Endothelial cell of umbilical vein (primary cell): ENCODE measurements around the gene SEL1L2. TPM values are rescaled to one million over a fixed set of nuclear protein-coding genes. Genes with fewer than 3 reads are reported as not detected.

Source experiments
- BruUV-seq: library from RNA; stranded (reverse); fragments of 400-500 nt; replicated peaks from 2 replicates; lab custom pipeline; 2021; lab: Mats Ljungman, UMichigan
- CTCF ChIA-PET: fragments of 300-600, 350-600 bp; sonication (Branson Sonifier 250); formaldehyde crosslinking; loops from one replicate; lab custom pipeline; 2021; ENCODE audit warnings: antibody characterized with exemption, inconsistent platforms; lab: Charles Lee
- POLR2A ChIA-PET: fragments of 300-600, 350-600 bp; sonication (Branson Sonifier 250); formaldehyde crosslinking; loops from one replicate; lab custom pipeline; 2021; ENCODE audit warnings: antibody characterized with exemption, inconsistent platforms; lab: Charles Lee
- DNase-seq: peaks from one replicate; pipeline ENCODE4 v3.0.0-alpha.2; 2011; ENCODE audit warnings: low read depth, low spot score
- FAIRE-seq: peaks from 2 replicates; lab custom pipeline; 2011; peaks lifted over from hg19 to GRCh38; lab: Jason Lieb, UNC
- H2AFZ ChIP-seq: 2 replicates; pipeline ENCODE4 v1.6.0; 2012; ENCODE audit warnings: low read depth, low read length, control low read depth, inconsistent platforms
- H3K27ac ChIP-seq: 2 replicates; pipeline ENCODE4 v1.5.1; 2011; ENCODE audit warnings: low read depth, mild to moderate bottlenecking, control low read depth, low read length, moderate library complexity; ENCODE audit not compliant: insufficient read depth
- H3K27me3 ChIP-seq, 2 experiments: 2 replicates each; pipeline versions ENCODE4 v1.6.0 to v1.6.1; 2011; ENCODE audit warnings: low read length in 2 of 2, mixed read lengths in 1 of 2; ENCODE audit not compliant: control insufficient read depth in 2 of 2, insufficient read depth in 2 of 2
- H3K36me3 ChIP-seq, 2 experiments: 2 replicates in 1 of 2; 3 replicates in 1 of 2; pipeline ENCODE4 v1.5.1; 2011; ENCODE audit warnings: low read length in 2 of 2, mild to moderate bottlenecking in 1 of 2, moderate library complexity in 1 of 2; ENCODE audit not compliant: control insufficient read depth in 2 of 2, insufficient read depth in 2 of 2; ENCODE audit errors: extremely low read depth in 1 of 2
- H3K4me1 ChIP-seq: 3 replicates; pipeline ENCODE4 v1.5.1; 2011; ENCODE audit warnings: mild to moderate bottlenecking, low read length; ENCODE audit not compliant: control insufficient read depth, insufficient read depth; ENCODE audit errors: extremely low read depth
- H3K4me2 ChIP-seq: 2 replicates; pipeline ENCODE4 v1.6.1; 2011; ENCODE audit warnings: low read length, control low read depth, mixed read lengths; ENCODE audit not compliant: insufficient read depth
- H3K4me3 ChIP-seq, 3 experiments: fragments of 200-600 bp in 1 of 3; sonication (generic), shearing (Covaris generic) in 1 of 3; replicated peaks in 1 of 3; 2 replicates each; pipeline ENCODE4 v1.5.1; 2011 to 2016; ENCODE audit warnings: control low read depth in 3 of 3, low read length in 3 of 3, mild to moderate bottlenecking in 2 of 3, inconsistent platforms in 1 of 3, low read depth in 1 of 3, moderate library complexity in 1 of 3; ENCODE audit not compliant: insufficient read depth in 1 of 3
- H3K79me2 ChIP-seq: 2 replicates; pipeline ENCODE4 v1.6.0; 2012; ENCODE audit warnings: low read length, inconsistent platforms; ENCODE audit not compliant: control insufficient read depth, insufficient read depth
- H3K9ac ChIP-seq: replicated peaks from 2 replicates; pipeline ENCODE3; 2011; ENCODE audit warnings: low read length, control low read depth; ENCODE audit not compliant: insufficient read depth; ENCODE audit errors: extremely low read depth
- H3K9me1 ChIP-seq: replicated peaks from 3 replicates; pipeline ENCODE4 v1.6.0; 2011; ENCODE audit warnings: mild to moderate bottlenecking, low read length; ENCODE audit not compliant: control insufficient read depth, insufficient read depth; ENCODE audit errors: extremely low read depth
- H3K9me3 ChIP-seq: replicated peaks from 2 replicates; pipeline ENCODE4 v1.5.1; 2012; ENCODE audit warnings: low read length, inconsistent platforms; ENCODE audit not compliant: control insufficient read depth, insufficient read depth
- H4K20me1 ChIP-seq: replicated peaks from 2 replicates; pipeline ENCODE3; 2011; ENCODE audit warnings: mild to moderate bottlenecking, low read length; ENCODE audit not compliant: control insufficient read depth, insufficient read depth; ENCODE audit errors: extremely low read depth
- EZH2 ChIP-seq: IDR thresholded peaks from 2 replicates; pipeline ENCODE4 v1.6.1; 2012; ENCODE audit warnings: borderline replicate concordance, low read depth, mild to moderate bottlenecking, moderate library complexity, low read length, inconsistent platforms; ENCODE audit not compliant: severe bottlenecking
- FOS ChIP-seq: IDR thresholded peaks from 2 replicates; pipeline ENCODE4 v1.6.1; 2011; ENCODE audit warnings: mild to moderate bottlenecking, low read length, moderate library complexity, borderline replicate concordance; ENCODE audit not compliant: insufficient read depth
- GATA2 ChIP-seq: IDR thresholded peaks from 2 replicates; pipeline ENCODE4 v1.7.0; 2011; ENCODE audit warnings: low read depth, mild to moderate bottlenecking, moderate library complexity, mixed read lengths, low read length; ENCODE audit not compliant: insufficient read length, insufficient read depth
- JUN ChIP-seq: IDR thresholded peaks from 2 replicates; pipeline ENCODE4 v1.6.1; 2011; ENCODE audit warnings: borderline replicate concordance, low read depth; ENCODE audit not compliant: insufficient read length, insufficient read depth
- MYC ChIP-seq: IDR thresholded peaks from one replicate; pipeline ENCODE4 v1.6.1; 2011; ENCODE audit warnings: mild to moderate bottlenecking, low read depth, low read length
- POLR2A ChIP-seq: IDR thresholded peaks from 2 replicates; pipeline ENCODE4 v1.6.1; 2012; ENCODE audit warnings: low read depth, mild to moderate bottlenecking, control low read depth, low read length
- POLR2AphosphoS5 ChIP-seq: IDR thresholded peaks from 2 replicates; pipeline ENCODE4 v1.6.1; 2012; ENCODE audit warnings: low read depth, mild to moderate bottlenecking, control low read depth, low read length, moderate library complexity; ENCODE audit not compliant: insufficient read depth
- dilution Hi-C: fragments of 300-500 bp; cut with MboI; formaldehyde crosslinking; loops from one replicate; pipeline ENCODE4 v1.15.0; 2019; ENCODE audit warnings: low sequenced_read_pairs; ENCODE audit not compliant: extremely low pct_ligation_motif_present
- intact Hi-C: fragments of 100-400 bp; cut with micrococcal nuclease; formaldehyde crosslinking; loops from one replicate; pipeline ENCODE4 v1.10.0; 2022
- polyA plus RNA-seq, 4 experiments: library from polyadenylated mRNA; depleted of rRNA in 3 of 4; stranded (reverse) in 3 of 4; unstranded in 1 of 4; fragments of >200 nt; gene quantifications; 2 replicates each; pipeline versions ENCODE4 v1.2.1 to v1.2.3, GENCODE V29; 2011 to 2012; ENCODE audit warnings: missing spikeins in 1 of 4
- total RNA-seq: library from RNA; stranded (reverse); gene quantifications from 2 replicates; pipeline ENCODE4 v1.2.3, GENCODE V29; 2021
- TF ChIP-seq, protein P1 (sequence below): IDR thresholded peaks from 2 replicates; pipeline ENCODE4 v1.6.1; 2011; ENCODE audit not compliant: insufficient read depth, insufficient read length
- TF ChIP-seq, protein P2 (sequence below), 2 donors: IDR thresholded peaks; 1 replicate in 1 of 2; 2 replicates in 1 of 2; pipeline ENCODE4 v1.5.1; 2011; ENCODE audit warnings: low read length in 2 of 2, mild to moderate bottlenecking in 2 of 2, moderate library complexity in 2 of 2, control low read depth in 1 of 2, inconsistent platforms in 1 of 2, low read depth in 1 of 2; ENCODE audit not compliant: insufficient read depth in 1 of 2; ENCODE audit errors: extremely low read depth in 1 of 2

SEL1L2 gene
- total and polyA plus RNA-seq, 2 donors (not counting 3 experiments of a cell fraction or from before 2014, with no cell fraction given): not detected

DNA sequence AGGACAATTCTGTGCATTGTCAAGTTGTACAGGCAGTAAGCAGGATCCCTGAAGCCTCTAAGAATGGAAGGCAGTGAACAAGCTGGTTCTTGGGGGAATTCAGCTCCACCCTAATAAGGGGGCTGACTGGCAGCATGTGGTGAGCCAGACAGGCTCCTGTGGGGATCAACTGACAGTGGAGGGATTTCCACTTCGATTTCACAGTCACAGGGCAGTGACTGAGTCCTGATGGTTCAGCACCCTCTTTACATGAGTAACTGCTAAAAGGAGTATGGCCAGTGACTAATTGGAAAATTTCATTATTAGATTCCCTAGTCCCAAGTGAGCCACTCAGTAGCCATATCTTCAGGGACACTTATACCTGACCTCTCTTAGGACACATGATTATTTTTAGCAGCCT, 127.2 kb downstream of the SEL1L2 start:
- ChIA-PET POLR2A (no interaction called here), CTCF (interaction anchor here (1.6 kb wide), 1 partner anchor 42 kb away, joined by 3 read pairs; no protein-coding TSS in a partner anchor)
- H3K36me3 ChIP-seq: no peaks in the 10 kb centered on the region
- H4K20me1 ChIP-seq: no peaks in the 10 kb centered on the region
- no peak overlapping the region for H2AFZ ChIP-seq
- no TSS peak for BruUV-seq
- H3K9me3 ChIP-seq: no peaks in the 10 kb centered on the region
- dilution Hi-C loops: no loop called here
- intact Hi-C loops: no loop called here
- H3K4me3 ChIP-seq: no peak overlapping the region
- H3K4me1 ChIP-seq: no peaks in the 10 kb centered on the region
- no peaks in the 10 kb centered on the region for H3K9me1 ChIP-seq
- TF ChIP-seq POLR2AphosphoS5: no peak
- TF ChIP-seq, protein P1, sequence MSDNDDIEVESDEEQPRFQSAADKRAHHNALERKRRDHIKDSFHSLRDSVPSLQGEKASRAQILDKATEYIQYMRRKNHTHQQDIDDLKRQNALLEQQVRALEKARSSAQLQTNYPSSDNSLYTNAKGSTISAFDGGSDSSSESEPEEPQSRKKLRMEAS: no peak
- TF ChIP-seq, protein P2, sequence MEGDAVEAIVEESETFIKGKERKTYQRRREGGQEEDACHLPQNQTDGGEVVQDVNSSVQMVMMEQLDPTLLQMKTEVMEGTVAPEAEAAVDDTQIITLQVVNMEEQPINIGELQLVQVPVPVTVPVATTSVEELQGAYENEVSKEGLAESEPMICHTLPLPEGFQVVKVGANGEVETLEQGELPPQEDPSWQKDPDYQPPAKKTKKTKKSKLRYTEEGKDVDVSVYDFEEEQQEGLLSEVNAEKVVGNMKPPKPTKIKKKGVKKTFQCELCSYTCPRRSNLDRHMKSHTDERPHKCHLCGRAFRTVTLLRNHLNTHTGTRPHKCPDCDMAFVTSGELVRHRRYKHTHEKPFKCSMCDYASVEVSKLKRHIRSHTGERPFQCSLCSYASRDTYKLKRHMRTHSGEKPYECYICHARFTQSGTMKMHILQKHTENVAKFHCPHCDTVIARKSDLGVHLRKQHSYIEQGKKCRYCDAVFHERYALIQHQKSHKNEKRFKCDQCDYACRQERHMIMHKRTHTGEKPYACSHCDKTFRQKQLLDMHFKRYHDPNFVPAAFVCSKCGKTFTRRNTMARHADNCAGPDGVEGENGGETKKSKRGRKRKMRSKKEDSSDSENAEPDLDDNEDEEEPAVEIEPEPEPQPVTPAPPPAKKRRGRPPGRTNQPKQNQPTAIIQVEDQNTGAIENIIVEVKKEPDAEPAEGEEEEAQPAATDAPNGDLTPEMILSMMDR (IDR thresholded peaks at IDR 0.05; ENCODE audit: extremely low read depth in 1 of 2, insufficient read depth in 1 of 2, low read depth in 1 of 2, low read length in 2 of 2): no peak
- no peak for TF ChIP-seq JUN
- FAIRE-seq: no peak
- H3K27me3 ChIP-seq: no peaks in the 10 kb centered on the region
- no peaks in the 10 kb centered on the region for H3K79me2 ChIP-seq
- H3K27ac ChIP-seq: no peak overlapping the region
- no peak for DNase-seq
- no peak overlapping the region for H3K4me2 ChIP-seq
- no peak overlapping the region for H3K9ac ChIP-seq

DNA sequence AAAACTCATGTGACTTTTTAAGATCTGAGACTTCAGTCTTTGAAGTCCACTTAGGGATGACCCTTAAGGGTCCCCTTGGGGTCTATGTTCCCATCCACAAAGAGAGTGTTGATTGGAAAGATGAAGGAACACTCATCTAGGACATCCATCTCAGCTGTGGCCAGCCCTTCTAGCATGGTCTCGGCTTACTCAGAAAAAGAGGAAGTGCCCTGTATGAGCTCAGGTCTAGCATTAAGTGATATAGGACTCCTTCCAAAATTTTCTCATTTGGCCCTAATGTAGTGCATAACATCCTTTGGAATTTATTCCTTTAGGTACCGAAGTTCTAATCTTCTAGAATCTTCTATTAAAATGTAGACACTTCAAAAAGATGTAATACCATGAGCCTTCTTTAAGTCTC, 128.2 kb downstream of the SEL1L2 start:
- Histone ChIP-seq H3K9me1 (no peaks in the 10 kb centered on the region), H4K20me1 (no peaks in the 10 kb centered on the region), H3K9me3 (no peaks in the 10 kb centered on the region), H3K27me3 (no peaks in the 10 kb centered on the region), H3K36me3 (no peaks in the 10 kb centered on the region), H3K9ac (no peak overlapping the region), H3K4me1 (no peaks in the 10 kb centered on the region), H3K79me2 (no peaks in the 10 kb centered on the region), H3K4me3 (no peak overlapping the region), H3K4me2 (no peak overlapping the region), H3K27ac (no peak overlapping the region), H2AFZ (no peak overlapping the region)
- TF ChIP-seq JUN (no peak), MYC (no peak), GATA2 (no peak), FOS (no peak), POLR2A (no peak), POLR2AphosphoS5 (no peak), EZH2 (no peak)
- TF ChIP-seq, protein P1: no peak
- TF ChIP-seq, protein P2 (IDR thresholded peaks at IDR 0.05; ENCODE audit: extremely low read depth in 1 of 2, insufficient read depth in 1 of 2, low read depth in 1 of 2, low read length in 2 of 2): no peak
- FAIRE-seq (no peak), DNase-seq (no peak)
- ChIA-PET POLR2A (no interaction called here), CTCF (interaction anchor here (1.6 kb wide), 1 partner anchor 41 kb away, joined by 3 read pairs; no protein-coding TSS in a partner anchor)
- BruUV-seq: no TSS peak
- intact Hi-C loops: no loop called here
- dilution Hi-C loops: no loop called here
